ENCODE measurements around the gene DNAJC8.

Gene DNAJC8

GRCh38 chr1:28160782-28161266 is 72.0 kb downstream of the DNAJC8 start:
- Histone ChIP-seq H4K20me1 (ENCODE audit: control insufficient read depth, insufficient read depth, low read depth, low read length) (no peaks in the 10 kb centered on the region), H3K4me3 (ENCODE audit: low read length) (no peak overlapping the region), H3K9me2 (replicated peaks; ENCODE audit: control insufficient read depth, low read length) (no peaks in the 10 kb centered on the region), H3F3A (ENCODE audit: control insufficient read depth, insufficient read depth) (no peaks in the 10 kb centered on the region), H3K36me3 (ENCODE audit: control insufficient read depth, low read length) (no peaks in the 10 kb centered on the region), H3K4me2 (ENCODE audit: low read length) (no peak overlapping the region), H3K9me3 (ENCODE audit: control insufficient read depth, insufficient read depth, low read length) (no peaks in the 10 kb centered on the region; the same call in 1 of the 2 replicates), H3K4me1 (ENCODE audit: control insufficient read depth, low read length) (peaks cover 3% of the 10 kb centered on the region; the same call in 1 of the 2 replicates), H3K27me3 (ENCODE audit: control insufficient read depth, low read length) (no peaks in the 10 kb centered on the region), H3K27ac (ENCODE audit: low read depth, low read length) (no peak overlapping the region), H3K79me2 (ENCODE audit: control insufficient read depth, low read length) (no peaks in the 10 kb centered on the region)
- TF ChIP-seq CTCF (IDR thresholded peaks at IDR 0.05; ENCODE audit: low read depth, low read length, poor library complexity, severe bottlenecking) (no peak), EZH2phosphoT487 (IDR thresholded peaks at IDR 0.05; ENCODE audit: borderline replicate concordance, low read length) (no peak)

DNA sequence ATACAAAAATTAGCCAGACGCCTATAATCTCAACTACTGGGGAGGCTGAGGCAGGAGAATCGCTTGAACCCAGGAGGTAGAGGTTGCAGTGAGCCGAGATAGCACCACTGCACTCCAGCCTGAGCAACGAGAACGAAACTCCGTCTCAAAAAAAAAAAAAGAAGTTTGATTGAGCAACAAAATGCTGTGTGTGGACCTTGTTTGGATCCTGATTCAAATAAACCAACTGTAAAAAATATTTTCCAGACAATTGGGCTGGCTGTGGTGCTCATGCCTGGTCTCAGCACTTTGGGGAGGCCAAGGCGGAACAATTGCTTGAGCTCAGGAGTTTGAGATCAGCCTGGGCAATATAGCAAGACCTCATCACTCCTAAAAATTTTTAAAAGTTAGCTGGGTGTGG is 73.1 kb downstream of the DNAJC8 start:
- H3K4me1 ChIP-seq (ENCODE audit: control insufficient read depth, low read length): peaks cover 3% of the 10 kb centered on the region; the same call in 1 of the 2 replicates
- no peaks in the 10 kb centered on the region for H3K79me2 ChIP-seq (ENCODE audit: control insufficient read depth, low read length)
- H3K9me2 ChIP-seq (replicated peaks; ENCODE audit: control insufficient read depth, low read length): no peaks in the 10 kb centered on the region
- H3K27ac ChIP-seq (ENCODE audit: low read depth, low read length): no peak overlapping the region
- H4K20me1 ChIP-seq (ENCODE audit: control insufficient read depth, insufficient read depth, low read depth, low read length): no peaks in the 10 kb centered on the region
- no peak overlapping the region for H3K4me2 ChIP-seq (ENCODE audit: low read length)
- no peaks in the 10 kb centered on the region for H3K27me3 ChIP-seq (ENCODE audit: control insufficient read depth, low read length)
- no peaks in the 10 kb centered on the region for H3K9me3 ChIP-seq (ENCODE audit: control insufficient read depth, insufficient read depth, low read length)
- no peaks in the 10 kb centered on the region for H3F3A ChIP-seq (ENCODE audit: control insufficient read depth, insufficient read depth)
- TF ChIP-seq CTCF (IDR thresholded peaks at IDR 0.05; ENCODE audit: low read depth, low read length, poor library complexity, severe bottlenecking) (no peak), EZH2phosphoT487 (IDR thresholded peaks at IDR 0.05; ENCODE audit: borderline replicate concordance, low read length) (no peak)
- H3K4me3 ChIP-seq (ENCODE audit: low read length): no peak overlapping the region
- no peaks in the 10 kb centered on the region for H3K36me3 ChIP-seq (ENCODE audit: control insufficient read depth, low read length)

GRCh38 chr1:28159243-28159642 is 73.6 kb downstream of the DNAJC8 start:
- no peaks in the 10 kb centered on the region for H3K9me3 ChIP-seq (ENCODE audit: control insufficient read depth, insufficient read depth, low read length)
- no peaks in the 10 kb centered on the region for H3F3A ChIP-seq (ENCODE audit: control insufficient read depth, insufficient read depth)
- TF ChIP-seq CTCF (IDR thresholded peaks at IDR 0.05; ENCODE audit: low read depth, low read length, poor library complexity, severe bottlenecking) (no peak), EZH2phosphoT487 (IDR thresholded peaks at IDR 0.05; ENCODE audit: borderline replicate concordance, low read length) (no peak)
- H3K9me2 ChIP-seq (replicated peaks; ENCODE audit: control insufficient read depth, low read length): no peaks in the 10 kb centered on the region
- H3K79me2 ChIP-seq (ENCODE audit: control insufficient read depth, low read length): no peaks in the 10 kb centered on the region
- no peak overlapping the region for H3K4me3 ChIP-seq (ENCODE audit: low read length)
- H3K4me1 ChIP-seq (ENCODE audit: control insufficient read depth, low read length): peaks cover 3% of the 10 kb centered on the region; the same call in 1 of the 2 replicates
- H3K27ac ChIP-seq (ENCODE audit: low read depth, low read length): no peak overlapping the region
- H4K20me1 ChIP-seq (ENCODE audit: control insufficient read depth, insufficient read depth, low read depth, low read length): no peaks in the 10 kb centered on the region
- H3K36me3 ChIP-seq (ENCODE audit: control insufficient read depth, low read length): no peaks in the 10 kb centered on the region
- no peaks in the 10 kb centered on the region for H3K27me3 ChIP-seq (ENCODE audit: control insufficient read depth, low read length)
- no peak overlapping the region for H3K4me2 ChIP-seq (ENCODE audit: low read length)

Data from DOHH2 (cell line).